MM.1S (cell line): Measurements from ENCODE around the gene LCLAT1.

Experiments
- DNase-seq: peaks from one replicate; pipeline ENCODE4 v3.0.0-alpha.2; 2015
- H2AFZ ChIP-seq: fragments of 300-600 bp; sonication (generic); 2 replicates; pipeline ENCODE4 v1.6.0; 2016; ENCODE audit warnings: antibody characterized with exemption, low read length
- H3F3A ChIP-seq: fragments of 300-600 bp; sonication (generic); 2 replicates; pipeline ENCODE4 v1.6.1; 2016; ENCODE audit warnings: mild to moderate bottlenecking, antibody characterized with exemption, low read length, moderate library complexity, mixed read lengths; ENCODE audit not compliant: insufficient read depth
- H3K27ac ChIP-seq: fragments of 300-600 bp; sonication (generic); 2 replicates; pipeline ENCODE4 v1.5.1; 2016; ENCODE audit warnings: mild to moderate bottlenecking, low read length
- H3K27me3 ChIP-seq: fragments of 300-600 bp; sonication (generic); replicated peaks from 2 replicates; pipeline ENCODE4 v1.6.0; 2016; ENCODE audit warnings: low read length; ENCODE audit not compliant: insufficient read depth
- H3K36me3 ChIP-seq: fragments of 300-600 bp; sonication (generic); replicated peaks from 2 replicates; pipeline ENCODE4 v1.6.1; 2016; ENCODE audit warnings: mild to moderate bottlenecking, low read length, mixed read lengths; ENCODE audit not compliant: insufficient read depth
- H3K4me1 ChIP-seq: fragments of 300-600 bp; sonication (generic); 2 replicates; pipeline ENCODE4 v1.6.1; 2016; ENCODE audit warnings: low read length, mixed read lengths
- H3K4me2 ChIP-seq: fragments of 300-600 bp; sonication (generic); 2 replicates; pipeline ENCODE4 v1.6.0; 2016; ENCODE audit warnings: low read depth, low read length
- H3K4me3 ChIP-seq: fragments of 300-600 bp; sonication (generic); 2 replicates; pipeline ENCODE4 v1.5.1; 2016; ENCODE audit warnings: low read length, mixed read lengths
- H3K79me2 ChIP-seq: fragments of 300-600 bp; sonication (generic); 2 replicates; pipeline ENCODE4 v1.6.1; 2016; ENCODE audit warnings: mixed run types, low read length, mixed read lengths
- H3K9ac ChIP-seq: fragments of 300-600 bp; sonication (generic); 2 replicates; pipeline ENCODE4 v1.6.1; 2016; ENCODE audit warnings: low read length, mixed read lengths
- H3K9me2 ChIP-seq: fragments of 300-600 bp; sonication (generic); replicated peaks from 2 replicates; pipeline ENCODE4 v1.6.1; 2016; ENCODE audit warnings: mild to moderate bottlenecking, low read length, mixed read lengths; ENCODE audit not compliant: insufficient read depth
- H3K9me3 ChIP-seq: fragments of 300-600 bp; sonication (generic); replicated peaks from 2 replicates; pipeline ENCODE4 v1.6.1; 2016; ENCODE audit warnings: mild to moderate bottlenecking, low read length, mixed read lengths; ENCODE audit not compliant: insufficient read depth
- H4K20me1 ChIP-seq: fragments of 300-600 bp; sonication (generic); 2 replicates; pipeline ENCODE4 v1.6.1; 2016; ENCODE audit warnings: mild to moderate bottlenecking, low read length, moderate library complexity, mixed read lengths; ENCODE audit not compliant: insufficient read depth
- CTCF ChIP-seq: fragments of 300-600 bp; sonication (generic); IDR thresholded peaks from 2 replicates; pipeline ENCODE4 v1.5.1; 2016; ENCODE audit warnings: antibody characterized with exemption, low read length, mixed read lengths
- EZH2 ChIP-seq: fragments of 300-600 bp; sonication (generic); optimal IDR thresholded peaks from 2 replicates; pipeline ENCODE3; 2017; ENCODE audit warnings: low read depth, mild to moderate bottlenecking, antibody characterized with exemption, low read length, mixed read lengths
- EZH2phosphoT487 ChIP-seq: fragments of 300-600 bp; sonication (generic); IDR thresholded peaks from 2 replicates; pipeline ENCODE4 v1.6.1; 2018; ENCODE audit warnings: antibody characterized with exemption, low read length

Gene LCLAT1

GRCh38 chr2:30447149-30448045 is at the start of gene LCLAT1:
TSS of gene LCLAT1 (plus strand) at chr2:30447246. CDS start at chr2:30525591, 78,345 bp downstream.
- peak within 1 kb of the TSS; percentile 93 for H3K4me3 ChIP-seq
- H3K27ac ChIP-seq, result peak within 1 kb of the TSS; percentile 11; the same call in 1 of the 2 replicates
- no peaks in the 10 kb centered on the region for H3K9me3 ChIP-seq
- peak; percentile 84 for DNase-seq
- H3K4me2 ChIP-seq, result peak within 1 kb of the TSS; percentile 85
- H3K9me2 ChIP-seq, result no peaks in the 10 kb centered on the region
- peak; percentile 8; the same call in 1 of the 2 replicates for TF ChIP-seq CTCF
- no peak for TF ChIP-seq EZH2phosphoT487
- no peaks in the 10 kb centered on the region for H4K20me1 ChIP-seq
- H3F3A ChIP-seq, result no peaks in the 10 kb centered on the region
- peak within 1 kb of the TSS; percentile 92 for H2AFZ ChIP-seq
- peak within 1 kb of the TSS; percentile 73 for H3K9ac ChIP-seq
- no peaks in the 10 kb centered on the region for H3K36me3 ChIP-seq
- no peaks in the 10 kb centered on the region for H3K27me3 ChIP-seq
- H3K79me2 ChIP-seq, result peaks cover 17% of the 10 kb centered on the region; the same call in 1 of the 2 replicates
- peaks cover 10% of the 10 kb centered on the region; the same call in 1 of the 2 replicates for H3K4me1 ChIP-seq

DNA sequence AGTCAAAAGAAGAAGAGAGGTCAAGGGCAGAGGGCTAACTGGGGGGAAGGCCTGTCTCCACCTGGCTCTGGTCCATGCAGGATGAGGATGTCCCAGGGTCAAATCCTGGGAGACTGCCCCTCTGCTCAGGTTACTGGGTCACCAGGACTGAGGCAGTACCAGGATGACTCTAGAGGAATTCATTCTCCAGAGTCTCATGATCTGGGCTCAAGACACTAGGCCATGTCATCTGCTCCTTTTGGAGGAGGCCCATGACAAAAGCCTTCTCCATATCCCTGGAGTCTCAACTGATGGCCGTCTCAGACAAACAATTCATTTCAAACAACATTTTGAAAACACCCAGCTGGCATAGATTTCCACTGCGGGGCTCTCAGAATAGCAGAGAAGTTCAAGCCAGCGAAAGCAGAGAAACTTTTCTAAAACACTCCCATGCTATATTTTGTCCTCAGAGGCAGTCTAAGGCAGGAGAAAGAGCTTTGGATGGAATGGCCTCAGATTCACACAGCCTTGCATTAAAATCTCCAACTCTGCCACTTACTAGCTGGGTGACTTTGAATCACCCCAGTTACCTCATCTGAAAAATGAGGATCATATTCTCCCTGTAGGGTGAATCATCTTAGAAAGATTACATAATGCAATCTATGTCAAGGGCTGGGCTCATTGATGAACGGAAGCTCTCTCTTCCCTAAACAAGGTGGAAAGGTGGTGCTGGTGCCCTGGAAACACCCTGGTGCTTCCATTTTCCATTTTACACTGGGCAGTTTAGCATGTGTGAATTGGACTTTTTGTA is 48.8 kb upstream of the LCLAT1 start:
- H3K9me3 ChIP-seq, result no peaks in the 10 kb centered on the region
- no peaks in the 10 kb centered on the region for H3K27me3 ChIP-seq
- H4K20me1 ChIP-seq, result no peaks in the 10 kb centered on the region
- no peak overlapping the region for H3K4me2 ChIP-seq
- H3F3A ChIP-seq, result no peaks in the 10 kb centered on the region
- no peak overlapping the region for H3K9ac ChIP-seq
- H3K79me2 ChIP-seq, result no peaks in the 10 kb centered on the region
- no peaks in the 10 kb centered on the region for H3K4me1 ChIP-seq
- TF ChIP-seq CTCF, result no peak
- TF ChIP-seq EZH2, result no peak
- no peak for TF ChIP-seq EZH2phosphoT487
- no peak overlapping the region for H3K4me3 ChIP-seq
- no peak for DNase-seq
- H3K27ac ChIP-seq, result no peak overlapping the region
- H3K36me3 ChIP-seq, result no peaks in the 10 kb centered on the region
- no peak overlapping the region for H2AFZ ChIP-seq
- no peaks in the 10 kb centered on the region for H3K9me2 ChIP-seq

- DNase-seq, result no peak
- H2AFZ ChIP-seq, result no peak overlapping the region
These were observed 46.7 kb upstream of the LCLAT1 start for GRCh38 chr2:30400151-30400954.

More at GRCh38 chr2:30400151-30400954, 46.7 kb upstream of the LCLAT1 start:
- Histone ChIP-seq H3K4me3 (no peak overlapping the region), H3K4me2 (no peak overlapping the region), H3K4me1 (no peaks in the 10 kb centered on the region), H3K79me2 (no peaks in the 10 kb centered on the region), H3K9me3 (no peaks in the 10 kb centered on the region), H3K27me3 (no peaks in the 10 kb centered on the region), H3F3A (no peaks in the 10 kb centered on the region), H3K9me2 (no peaks in the 10 kb centered on the region), H3K9ac (no peak overlapping the region), H4K20me1 (no peaks in the 10 kb centered on the region), H3K36me3 (no peaks in the 10 kb centered on the region), H3K27ac (no peak overlapping the region)
- TF ChIP-seq EZH2, result no peak
